Measurements from ENCODE around the gene ZFYVE19. TPM values are rescaled to one million over a fixed set of nuclear protein-coding genes. Genes with fewer than 3 reads are reported as not detected.

Gene ZFYVE19
- total RNA-seq, 1 donor from 2014 or later = 26.7 TPM

DNA sequence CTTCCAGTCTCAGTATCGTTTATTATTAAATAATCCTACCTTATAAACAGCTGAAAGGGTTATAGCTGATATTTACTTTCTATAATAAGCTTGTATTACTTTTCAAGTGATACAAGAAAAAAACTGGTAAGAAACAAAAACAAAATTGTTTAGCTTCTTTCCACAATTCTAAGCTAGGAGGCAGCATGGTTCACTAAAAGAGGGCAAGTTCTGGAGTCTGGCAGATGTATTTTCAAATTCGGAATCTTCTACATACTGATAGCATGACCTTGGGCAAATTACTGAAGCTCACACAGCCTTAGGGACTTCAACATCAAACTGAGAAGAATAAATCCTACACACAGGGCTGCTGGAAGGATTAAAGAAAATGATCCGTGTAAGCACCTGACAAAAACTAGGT, 21.7 kb upstream of the ZFYVE19 start:
- intact Hi-C loops (cut with DNase I) = no loop called here

DNA sequence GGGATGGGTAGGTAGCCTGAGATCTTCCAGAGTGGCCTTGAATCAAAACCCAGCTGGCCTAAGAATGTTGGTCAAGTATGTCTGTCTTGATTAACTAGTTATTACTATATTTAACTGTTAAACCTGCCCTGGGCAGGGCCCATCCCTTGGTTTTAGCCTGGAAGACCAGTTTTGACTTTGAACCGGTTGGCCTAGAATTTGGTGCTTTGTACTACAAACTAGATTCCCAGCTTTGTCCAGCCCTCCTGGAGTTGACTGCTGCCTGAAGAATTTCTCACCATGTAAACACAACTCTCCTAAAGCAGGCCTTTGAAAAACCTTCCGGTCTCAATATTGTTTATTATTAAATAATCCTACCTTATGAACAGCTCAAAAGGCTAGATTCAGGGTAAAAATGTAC, 21.1 kb upstream of the ZFYVE19 start:
- ATAC-seq = no peak
- DNase-seq = no peak
- TF ChIP-seq, protein P1, sequence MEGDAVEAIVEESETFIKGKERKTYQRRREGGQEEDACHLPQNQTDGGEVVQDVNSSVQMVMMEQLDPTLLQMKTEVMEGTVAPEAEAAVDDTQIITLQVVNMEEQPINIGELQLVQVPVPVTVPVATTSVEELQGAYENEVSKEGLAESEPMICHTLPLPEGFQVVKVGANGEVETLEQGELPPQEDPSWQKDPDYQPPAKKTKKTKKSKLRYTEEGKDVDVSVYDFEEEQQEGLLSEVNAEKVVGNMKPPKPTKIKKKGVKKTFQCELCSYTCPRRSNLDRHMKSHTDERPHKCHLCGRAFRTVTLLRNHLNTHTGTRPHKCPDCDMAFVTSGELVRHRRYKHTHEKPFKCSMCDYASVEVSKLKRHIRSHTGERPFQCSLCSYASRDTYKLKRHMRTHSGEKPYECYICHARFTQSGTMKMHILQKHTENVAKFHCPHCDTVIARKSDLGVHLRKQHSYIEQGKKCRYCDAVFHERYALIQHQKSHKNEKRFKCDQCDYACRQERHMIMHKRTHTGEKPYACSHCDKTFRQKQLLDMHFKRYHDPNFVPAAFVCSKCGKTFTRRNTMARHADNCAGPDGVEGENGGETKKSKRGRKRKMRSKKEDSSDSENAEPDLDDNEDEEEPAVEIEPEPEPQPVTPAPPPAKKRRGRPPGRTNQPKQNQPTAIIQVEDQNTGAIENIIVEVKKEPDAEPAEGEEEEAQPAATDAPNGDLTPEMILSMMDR (IDR thresholded peaks at IDR 0.05) = no peak
- H3K4me1 ChIP-seq = peaks cover 17% of the 10 kb centered on the region
- H3K27me3 ChIP-seq = no peaks in the 10 kb centered on the region
- H3K36me3 ChIP-seq = no peaks in the 10 kb centered on the region
- no peak overlapping the region for H3K27ac ChIP-seq
- H3K4me3 ChIP-seq = no peak overlapping the region
- intact Hi-C loops (cut with DNase I) = no loop called here
- H3K9me3 ChIP-seq = no peaks in the 10 kb centered on the region

More for the DNA sequence above, 21.7 kb upstream of the ZFYVE19 start:
- DNase-seq = no peak
- H3K27ac ChIP-seq = no peak overlapping the region
- no peak overlapping the region for H3K4me3 ChIP-seq
- H3K9me3 ChIP-seq = no peaks in the 10 kb centered on the region
- H3K36me3 ChIP-seq = no peaks in the 10 kb centered on the region
- no peak for ATAC-seq
- H3K27me3 ChIP-seq = no peaks in the 10 kb centered on the region
- TF ChIP-seq, protein P1 (IDR thresholded peaks at IDR 0.05) = no peak
- H3K4me1 ChIP-seq = peaks cover 17% of the 10 kb centered on the region

DNA sequence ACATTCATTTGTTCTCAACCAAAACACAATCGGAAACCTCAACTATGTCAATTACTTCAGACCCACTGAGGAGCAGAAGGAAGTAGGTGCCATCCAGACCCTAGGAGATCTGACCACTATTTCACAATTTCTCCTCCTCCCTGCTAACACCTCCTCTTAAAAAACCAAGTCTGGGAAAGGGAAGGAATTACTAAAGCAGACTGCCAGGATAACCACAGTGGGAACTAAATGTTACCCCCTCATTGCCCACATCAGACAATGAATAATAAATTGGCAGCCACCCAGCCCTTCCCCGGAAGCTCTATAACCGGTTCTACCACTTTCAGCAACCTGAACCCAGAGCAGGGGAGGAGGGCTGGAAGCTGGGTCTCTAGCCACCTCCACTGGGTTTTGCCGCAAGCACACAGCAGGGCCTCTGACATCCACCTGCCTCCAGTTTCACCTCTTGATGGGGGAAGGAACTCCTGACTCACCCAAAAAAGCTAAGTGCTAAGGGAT, 19.5 kb upstream of the ZFYVE19 start:
- DNase-seq (peak; percentile 73), ATAC-seq (peak; percentile 79)
- Histone ChIP-seq H3K27me3 (no peaks in the 10 kb centered on the region), H3K9me3 (no peaks in the 10 kb centered on the region), H3K27ac (peak overlapping the region; percentile 69), H3K36me3 (peaks cover 12% of the 10 kb centered on the region), H3K4me1 (peaks cover 17% of the 10 kb centered on the region), H3K4me3 (no peak overlapping the region)
- intact Hi-C loops (cut with DNase I) = no loop called here
- TF ChIP-seq, protein P1 (IDR thresholded peaks at IDR 0.05) = no peak

DNA sequence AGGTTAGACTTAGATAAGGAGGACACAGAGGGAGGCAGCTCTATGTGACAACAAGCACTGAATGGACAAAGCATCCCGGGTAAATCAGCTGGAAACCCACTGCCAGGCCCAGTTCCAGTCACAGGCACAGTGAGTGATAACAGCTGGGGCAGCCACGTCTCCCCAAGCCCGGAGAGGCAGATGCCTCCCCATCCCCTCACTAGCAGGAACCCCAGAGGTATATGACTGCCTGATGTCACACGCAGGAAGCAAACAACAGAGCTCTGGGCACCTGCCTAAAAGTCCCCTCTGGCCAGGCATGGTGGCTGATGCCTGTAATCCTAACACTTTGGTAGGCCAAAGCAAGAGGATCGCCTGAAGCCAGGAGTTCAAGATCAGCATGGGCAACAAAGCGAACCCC, 18.9 kb upstream of the ZFYVE19 start:
- Histone ChIP-seq H3K4me3 (no peak overlapping the region), H3K9me3 (no peaks in the 10 kb centered on the region), H3K27me3 (no peaks in the 10 kb centered on the region), H3K4me1 (peaks cover 17% of the 10 kb centered on the region), H3K27ac (peak overlapping the region; percentile 69), H3K36me3 (peaks cover 13% of the 10 kb centered on the region)
- ATAC-seq (no peak), DNase-seq (no peak)
- TF ChIP-seq, protein P1 (IDR thresholded peaks at IDR 0.05) = no peak
- intact Hi-C loops (cut with DNase I) = no loop called here

DNA sequence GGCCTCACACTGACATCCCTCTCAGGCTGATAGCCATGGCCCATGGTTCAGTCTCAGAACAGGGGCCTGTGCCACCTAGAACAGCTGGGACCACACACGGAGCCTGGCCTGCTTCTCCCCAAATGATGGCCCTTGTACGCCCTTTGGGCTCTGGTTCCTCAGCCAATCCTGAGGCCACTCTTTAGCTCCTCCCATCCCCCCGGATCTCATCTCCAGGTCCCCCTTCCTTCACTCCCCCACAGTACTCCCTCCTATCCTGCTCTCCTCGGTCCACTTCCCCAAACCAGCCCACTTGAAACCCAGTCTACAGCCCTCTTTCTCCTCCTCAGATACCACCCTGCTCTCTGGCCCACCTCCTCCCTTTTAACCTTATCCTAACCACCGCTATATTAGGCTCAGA, 17.8 kb upstream of the ZFYVE19 start:
- TF ChIP-seq, protein P1 (IDR thresholded peaks at IDR 0.05) = no peak
- DNase-seq (no peak), ATAC-seq (no peak)
- Histone ChIP-seq H3K4me3 (no peak overlapping the region), H3K9me3 (no peaks in the 10 kb centered on the region), H3K27ac (no peak overlapping the region), H3K4me1 (peaks cover 17% of the 10 kb centered on the region), H3K27me3 (no peaks in the 10 kb centered on the region), H3K36me3 (peaks cover 13% of the 10 kb centered on the region)
- intact Hi-C loops (cut with DNase I) = no loop called here

DNA sequence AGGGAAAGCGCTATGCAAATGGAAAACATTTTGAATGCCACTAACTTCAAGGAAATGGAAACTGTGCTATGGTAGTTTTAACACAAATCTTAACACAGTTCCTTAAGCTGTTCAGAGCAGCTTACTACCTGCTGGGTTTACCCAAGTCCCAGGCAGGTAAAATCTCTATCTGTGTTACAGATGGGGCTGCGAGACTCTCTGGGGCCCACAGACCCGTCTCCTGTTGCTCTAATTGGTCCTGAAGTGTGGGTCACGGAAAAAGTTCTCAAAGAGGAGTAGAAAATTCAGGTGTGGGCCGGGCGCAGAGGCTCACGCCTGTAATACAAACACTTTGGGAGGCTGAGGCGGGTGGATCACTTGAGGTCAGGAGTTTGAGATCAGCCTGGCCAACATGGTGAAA, 16.9 kb upstream of the ZFYVE19 start:
- no peaks in the 10 kb centered on the region for H3K9me3 ChIP-seq
- DNase-seq (no peak), ATAC-seq (no peak)
- peaks cover 13% of the 10 kb centered on the region for H3K36me3 ChIP-seq
- intact Hi-C loops (cut with DNase I) = no loop called here
- H3K27me3 ChIP-seq = no peaks in the 10 kb centered on the region
- H3K4me3 ChIP-seq = no peak overlapping the region
- TF ChIP-seq, protein P1 (IDR thresholded peaks at IDR 0.05) = no peak
- H3K4me1 ChIP-seq = peaks cover 17% of the 10 kb centered on the region
- peak overlapping the region; percentile 4 for H3K27ac ChIP-seq

All from upper lobe of right lung (tissue), 1 donor.